ENCODE data around the gene ELOVL2.

- TF ChIP-seq, protein P1, sequence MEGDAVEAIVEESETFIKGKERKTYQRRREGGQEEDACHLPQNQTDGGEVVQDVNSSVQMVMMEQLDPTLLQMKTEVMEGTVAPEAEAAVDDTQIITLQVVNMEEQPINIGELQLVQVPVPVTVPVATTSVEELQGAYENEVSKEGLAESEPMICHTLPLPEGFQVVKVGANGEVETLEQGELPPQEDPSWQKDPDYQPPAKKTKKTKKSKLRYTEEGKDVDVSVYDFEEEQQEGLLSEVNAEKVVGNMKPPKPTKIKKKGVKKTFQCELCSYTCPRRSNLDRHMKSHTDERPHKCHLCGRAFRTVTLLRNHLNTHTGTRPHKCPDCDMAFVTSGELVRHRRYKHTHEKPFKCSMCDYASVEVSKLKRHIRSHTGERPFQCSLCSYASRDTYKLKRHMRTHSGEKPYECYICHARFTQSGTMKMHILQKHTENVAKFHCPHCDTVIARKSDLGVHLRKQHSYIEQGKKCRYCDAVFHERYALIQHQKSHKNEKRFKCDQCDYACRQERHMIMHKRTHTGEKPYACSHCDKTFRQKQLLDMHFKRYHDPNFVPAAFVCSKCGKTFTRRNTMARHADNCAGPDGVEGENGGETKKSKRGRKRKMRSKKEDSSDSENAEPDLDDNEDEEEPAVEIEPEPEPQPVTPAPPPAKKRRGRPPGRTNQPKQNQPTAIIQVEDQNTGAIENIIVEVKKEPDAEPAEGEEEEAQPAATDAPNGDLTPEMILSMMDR (IDR thresholded peaks at IDR 0.05; ENCODE audit: insufficient read depth, low read length, poor library complexity, severe bottlenecking), result no peak
- no peak for TF ChIP-seq EZH2phosphoT487 (conservative IDR thresholded peaks at IDR 0.05; ENCODE audit: low read length)
Measured at GRCh38 chr6:11002176-11002575, 41.9 kb downstream of the ELOVL2 start.

All from SU-DHL-6 (cell line).